ENCODE data around the gene DLGAP1. TPM values are rescaled to one million over a fixed set of nuclear protein-coding genes. Genes with fewer than 3 reads are reported as not detected.

The DLGAP1 gene
- total RNA-seq, 1 donor from 2014 or later, result 7.7 TPM

DNA sequence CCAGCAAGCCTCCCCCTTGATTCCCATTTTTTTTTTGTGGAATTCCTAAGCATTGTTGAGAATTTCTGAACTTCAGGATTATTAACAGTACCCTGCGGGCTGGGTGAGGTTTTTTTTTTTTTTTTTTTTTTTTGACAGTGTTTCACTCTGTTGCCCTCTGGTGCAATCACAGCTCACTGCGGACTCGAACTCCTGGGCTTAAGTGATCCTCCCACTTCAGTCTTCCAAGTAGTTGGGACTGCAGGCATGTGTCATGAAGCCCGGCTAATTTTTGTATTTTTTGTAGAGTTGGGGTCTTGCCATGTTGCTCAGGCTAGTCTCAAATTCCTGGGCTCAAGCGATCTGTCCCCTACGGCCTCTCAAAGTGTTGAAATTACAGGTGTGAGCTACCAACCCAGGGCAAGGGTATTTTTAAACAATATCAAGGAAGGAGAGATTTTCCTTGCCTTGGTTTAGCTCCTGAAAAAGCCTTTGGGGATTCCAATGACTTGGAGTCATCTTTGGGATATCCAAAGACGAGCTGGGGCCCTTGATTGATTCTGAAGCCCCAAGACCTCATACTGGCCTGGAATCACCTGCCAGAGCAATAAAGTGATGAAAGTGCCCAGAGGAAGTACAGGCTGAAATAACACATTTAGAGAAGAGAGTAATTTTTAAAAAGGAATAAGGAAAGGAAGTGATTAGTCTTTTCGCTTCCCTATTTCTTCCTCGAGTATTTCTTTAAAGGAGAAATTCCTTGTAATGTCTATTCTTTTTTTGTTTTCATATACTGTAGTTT, 764.9 kb downstream of the DLGAP1 start:
- H3K27me3 Mint-ChIP-seq (ENCODE audit: low read depth), result no peaks in the 10 kb centered on the region
- H3K27ac Mint-ChIP-seq (ENCODE audit: unreplicated experiment), result peak overlapping the region; percentile 51
- H3K4me1 Mint-ChIP-seq (ENCODE audit: low read depth), result peaks cover 36% of the 10 kb centered on the region
- TF ChIP-seq CTCF (IDR thresholded peaks at IDR 0.05), result no peak
- no peak for DNase-seq (ENCODE audit: low spot score)
- peaks cover 5% of the 10 kb centered on the region for H3K9me3 Mint-ChIP-seq (ENCODE audit: low read depth)
- H3K4me3 Mint-ChIP-seq (ENCODE audit: unreplicated experiment), result no peak overlapping the region
- H3K36me3 Mint-ChIP-seq (ENCODE audit: low read depth), result no peaks in the 10 kb centered on the region

DNA sequence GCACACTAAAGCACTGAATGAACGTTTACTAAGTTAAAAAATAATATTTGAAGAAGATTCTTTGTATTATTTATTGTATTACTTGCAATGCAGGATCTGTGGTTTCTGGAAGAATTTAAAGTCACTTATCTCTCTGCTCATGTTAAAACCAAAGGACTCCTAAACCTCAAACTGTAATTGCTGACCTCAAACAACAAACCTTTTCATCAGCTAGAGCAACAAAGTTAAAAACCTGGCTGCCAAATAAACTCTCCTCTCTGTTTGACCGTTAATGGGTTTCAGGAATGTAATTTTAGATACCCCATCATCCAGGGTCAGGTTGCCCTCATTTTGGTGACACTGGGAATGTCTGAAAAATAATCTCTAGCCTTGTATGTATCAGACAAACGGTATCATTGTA, 766.0 kb downstream of the DLGAP1 start:
- peaks cover 36% of the 10 kb centered on the region for H3K4me1 Mint-ChIP-seq (ENCODE audit: low read depth)
- TF ChIP-seq CTCF (IDR thresholded peaks at IDR 0.05), result no peak
- H3K27ac Mint-ChIP-seq (ENCODE audit: unreplicated experiment), result peak overlapping the region; percentile 84
- no peaks in the 10 kb centered on the region for H3K27me3 Mint-ChIP-seq (ENCODE audit: low read depth)
- no peaks in the 10 kb centered on the region for H3K36me3 Mint-ChIP-seq (ENCODE audit: low read depth)
- no peak for DNase-seq (ENCODE audit: low spot score)
- no peak overlapping the region for H3K4me3 Mint-ChIP-seq (ENCODE audit: unreplicated experiment)
- H3K9me3 Mint-ChIP-seq (ENCODE audit: low read depth), result peaks cover 5% of the 10 kb centered on the region

DNA sequence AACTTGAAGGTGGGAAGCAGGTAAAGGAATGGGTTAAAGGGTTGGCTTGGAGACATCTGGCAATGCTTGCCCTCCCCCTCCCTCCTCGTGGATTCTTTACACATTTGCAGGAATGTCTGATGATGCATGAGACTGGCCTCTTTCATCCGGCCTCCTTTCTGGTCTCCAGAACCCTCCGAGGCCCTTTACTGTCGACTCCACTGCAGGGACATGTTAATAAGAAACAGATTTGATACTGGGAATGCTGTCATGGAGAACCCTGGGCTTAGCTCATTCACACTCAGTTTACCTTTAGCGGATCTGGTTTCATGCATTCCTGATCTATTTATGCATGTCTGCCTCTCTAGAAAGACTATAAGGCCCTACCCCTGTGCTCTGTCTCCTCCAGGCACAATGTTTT, 766.4 kb downstream of the DLGAP1 start:
- no peaks in the 10 kb centered on the region for H3K27me3 Mint-ChIP-seq (ENCODE audit: low read depth)
- no peak overlapping the region for H3K4me3 Mint-ChIP-seq (ENCODE audit: unreplicated experiment)
- no peak for DNase-seq (ENCODE audit: low spot score)
- TF ChIP-seq CTCF (IDR thresholded peaks at IDR 0.05), result no peak
- H3K27ac Mint-ChIP-seq (ENCODE audit: unreplicated experiment), result peak overlapping the region; percentile 84
- H3K9me3 Mint-ChIP-seq (ENCODE audit: low read depth), result peaks cover 5% of the 10 kb centered on the region
- H3K4me1 Mint-ChIP-seq (ENCODE audit: low read depth), result peaks cover 36% of the 10 kb centered on the region
- no peaks in the 10 kb centered on the region for H3K36me3 Mint-ChIP-seq (ENCODE audit: low read depth)

DNA sequence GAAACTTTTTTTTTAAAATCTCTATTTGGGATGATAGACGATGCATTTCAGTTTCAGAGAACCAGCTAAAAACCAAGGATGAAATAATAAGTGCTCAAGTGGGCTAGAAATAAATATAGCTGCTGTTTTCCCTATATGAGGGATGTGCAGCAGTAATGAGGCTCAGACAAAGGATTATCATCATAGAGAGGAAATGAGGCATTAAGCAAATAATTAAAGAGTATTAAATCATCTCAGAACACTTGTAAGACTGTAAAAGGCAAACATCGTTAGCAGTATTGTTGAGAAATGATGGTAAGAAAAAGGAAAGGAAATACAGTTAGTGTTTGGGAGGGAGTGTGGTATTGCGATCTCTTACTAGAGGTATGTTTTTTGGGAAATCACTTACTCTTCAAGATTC, 771.6 kb downstream of the DLGAP1 start:
- peaks cover 14% of the 10 kb centered on the region for H3K9me3 Mint-ChIP-seq (ENCODE audit: low read depth)
- no peaks in the 10 kb centered on the region for H3K27me3 Mint-ChIP-seq (ENCODE audit: low read depth)
- H3K4me1 Mint-ChIP-seq (ENCODE audit: low read depth), result peaks cover 10% of the 10 kb centered on the region
- peaks cover 2% of the 10 kb centered on the region for H3K36me3 Mint-ChIP-seq (ENCODE audit: low read depth)
- no peak for TF ChIP-seq CTCF (IDR thresholded peaks at IDR 0.05)
- DNase-seq (ENCODE audit: low spot score), result no peak
- H3K4me3 Mint-ChIP-seq (ENCODE audit: unreplicated experiment), result no peak overlapping the region
- H3K27ac Mint-ChIP-seq (ENCODE audit: unreplicated experiment), result no peak overlapping the region

DNA sequence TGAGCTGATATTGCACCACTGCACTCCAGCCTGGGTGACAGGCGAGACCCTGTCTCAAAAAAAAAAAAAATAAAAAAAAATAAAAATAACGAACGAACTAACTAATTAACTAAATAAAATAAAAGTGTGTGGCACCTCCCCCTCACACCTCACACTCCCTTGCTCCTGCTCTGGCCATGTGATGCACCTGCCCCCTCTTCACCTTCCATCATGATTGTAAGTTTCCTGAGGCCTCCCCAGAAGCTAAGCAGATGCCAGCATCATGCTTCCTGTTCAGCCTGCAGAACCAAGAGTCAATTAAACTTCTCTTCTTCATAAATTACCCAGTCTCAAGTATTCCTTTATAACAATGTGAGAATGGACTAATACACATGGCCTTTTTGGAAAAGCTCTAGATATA, 773.0 kb downstream of the DLGAP1 start:
- Mint-ChIP-seq H3K4me1 (ENCODE audit: low read depth) (no peaks in the 10 kb centered on the region), H3K4me3 (ENCODE audit: unreplicated experiment) (no peak overlapping the region), H3K9me3 (ENCODE audit: low read depth) (peaks cover 12% of the 10 kb centered on the region), H3K36me3 (ENCODE audit: low read depth) (peaks cover 2% of the 10 kb centered on the region), H3K27ac (ENCODE audit: unreplicated experiment) (no peak overlapping the region), H3K27me3 (ENCODE audit: low read depth) (no peaks in the 10 kb centered on the region)
- no peak for TF ChIP-seq CTCF (IDR thresholded peaks at IDR 0.05)
- DNase-seq (ENCODE audit: low spot score), result no peak
